HG02588 (cell line): ENCODE data around the gene CDHR1.
"Not testable (repeated sequence)": the region's sequence is repeated elsewhere in the genome, so short reads cannot be mapped to it uniquely, and the experiment has no call there.

Experiments
- ATAC-seq: cut with Tn5 transposase; IDR thresholded peaks from one replicate; pipeline ENCODE4 v1.9.1; 2021; ENCODE audit warnings: mild to moderate bottlenecking, moderate library complexity; ENCODE audit not compliant: unreplicated experiment

The CDHR1 gene

GRCh38 chr10:84172467-84173356 lies 21.6 kb upstream of the CDHR1 start:
- ATAC-seq: peak; percentile 50

GRCh38 chr10:84173501-84173929 lies 20.8 kb upstream of the CDHR1 start, which contains the start of gene GPR15LG:
TSS of gene GPR15LG (plus strand) at chr10:84173801. CDS start at chr10:84173852, 51 bp downstream.
- peak; percentile 38 for ATAC-seq

DNA sequence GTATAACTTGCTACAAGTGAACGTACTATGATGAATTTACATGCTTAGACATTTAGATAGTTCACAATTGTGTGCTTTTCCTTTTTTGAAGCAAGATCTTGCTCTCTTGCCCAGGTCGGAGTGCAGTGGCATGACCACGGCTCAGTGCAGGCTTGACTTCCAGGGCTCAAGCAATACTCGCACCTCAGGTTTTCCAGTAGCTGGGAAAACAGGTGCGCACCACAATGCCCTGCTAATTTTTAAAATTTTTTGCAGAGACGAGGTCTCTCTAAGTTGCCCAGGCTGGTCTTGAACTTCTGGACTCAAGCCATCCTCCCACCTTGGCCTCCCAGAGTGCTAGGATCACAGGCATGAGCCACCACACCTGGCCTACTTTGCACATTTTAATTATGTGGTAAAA lies 18.9 kb upstream of the CDHR1 start:
- no peak for ATAC-seq

GRCh38 chr10:84176351-84176750 lies 18.0 kb upstream of the CDHR1 start:
- no peak for ATAC-seq

DNA sequence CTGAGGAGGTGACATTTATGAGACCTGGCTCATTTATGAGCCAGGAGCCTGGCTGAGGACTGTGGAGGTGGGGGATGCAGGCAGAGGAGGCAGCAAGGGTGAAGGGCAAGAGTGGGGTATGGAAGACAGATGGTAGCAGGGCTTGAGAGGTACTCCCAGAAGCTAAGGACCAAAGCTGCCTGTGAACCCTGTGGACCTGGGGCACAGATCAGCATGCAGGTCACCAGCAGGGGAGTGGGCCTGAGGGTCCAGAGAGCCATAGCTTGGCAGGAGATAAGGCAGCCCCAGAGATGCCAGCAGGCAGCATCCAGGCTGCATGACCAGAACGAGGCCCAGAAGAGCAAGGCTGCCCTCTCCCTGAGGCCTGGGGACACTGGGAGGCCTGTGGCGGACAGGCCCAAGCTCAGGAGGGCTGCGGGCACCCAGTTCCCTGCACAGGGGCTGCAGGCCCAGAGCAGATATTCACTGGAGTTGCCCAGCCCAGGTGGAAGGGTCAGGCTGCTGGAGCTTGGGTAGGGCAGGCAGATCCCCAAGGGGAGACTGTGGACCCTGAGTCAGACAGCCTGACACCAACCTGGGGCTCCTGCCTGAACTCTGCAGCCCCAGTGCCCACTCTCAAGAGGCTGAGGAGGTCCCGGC lies 17.4 kb upstream of the CDHR1 start:
- no peak for ATAC-seq

DNA sequence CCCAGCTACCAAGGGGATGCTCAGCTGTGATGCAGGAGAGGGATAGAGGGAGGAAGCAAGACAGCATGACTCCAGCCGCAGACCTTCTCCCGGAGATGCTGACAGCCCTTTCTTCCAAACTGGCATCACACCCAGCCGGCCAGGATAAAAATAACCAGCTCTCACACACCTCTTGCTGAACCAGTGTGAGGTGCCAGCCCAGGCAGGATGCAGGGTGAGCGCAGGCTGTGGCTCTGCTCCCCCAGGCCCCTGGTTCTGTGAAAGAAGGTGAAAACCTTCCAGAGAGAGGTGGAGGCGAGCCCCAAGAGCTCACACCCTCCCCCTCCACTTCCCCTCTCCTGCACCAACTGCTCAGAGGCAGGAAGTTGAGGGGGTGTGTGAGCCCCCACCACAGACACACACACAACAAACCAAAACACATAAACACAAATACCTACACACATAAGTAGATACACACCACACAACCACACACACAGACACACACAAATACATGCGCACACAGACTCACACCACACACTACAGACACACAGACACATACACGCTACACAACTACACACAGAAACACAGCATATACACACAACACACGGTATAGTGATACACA lies 16.7 kb upstream of the CDHR1 start:
- ATAC-seq: peak; percentile 39

GRCh38 chr10:84178160-84178609 lies 16.2 kb upstream of the CDHR1 start:
- no peak for ATAC-seq

- ATAC-seq: peak; percentile 87
These were observed 15.2 kb upstream of the CDHR1 start for GRCh38 chr10:84179059-84179710.

DNA sequence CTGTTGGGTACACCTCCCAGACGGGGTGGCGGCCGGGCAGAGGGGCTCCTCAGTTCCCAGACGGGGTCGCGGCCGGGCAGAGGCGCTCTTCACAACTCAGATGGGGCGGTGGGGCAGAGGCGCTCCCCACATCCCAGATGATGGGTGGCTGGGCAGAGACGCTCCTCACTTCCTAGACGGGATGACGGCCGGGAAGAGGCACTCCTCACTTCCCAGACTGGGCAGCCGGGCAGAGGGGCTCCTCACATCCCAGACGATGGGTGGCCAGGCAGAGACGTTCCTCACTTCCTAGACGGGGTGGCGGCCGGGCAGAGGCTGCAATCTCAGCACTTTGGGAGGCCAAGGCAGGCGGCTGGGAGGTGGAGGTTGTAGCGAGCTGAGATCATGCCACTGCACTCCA lies 14.0 kb upstream of the CDHR1 start:
- ATAC-seq: not testable (repeated sequence)

DNA sequence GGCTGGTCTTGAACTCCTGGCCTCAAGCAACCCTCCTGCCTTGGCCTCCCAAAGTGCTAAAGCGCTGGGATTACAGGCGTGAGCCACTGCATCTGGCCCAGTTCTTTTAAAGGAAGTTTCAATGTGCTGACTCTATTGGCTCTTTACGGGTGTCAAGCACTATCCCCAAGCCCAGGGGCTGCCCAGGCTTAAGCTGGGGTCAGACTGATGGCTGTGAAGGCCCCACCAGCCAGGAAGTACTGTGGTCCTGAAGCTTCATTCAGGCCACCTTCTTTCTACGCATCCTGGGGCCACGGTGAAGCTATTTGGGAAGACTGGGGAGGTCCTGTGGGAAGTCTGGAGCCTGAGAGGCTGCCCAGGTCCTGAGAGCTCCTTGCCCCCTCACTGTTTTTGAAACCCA lies 12.7 kb upstream of the CDHR1 start:
- no peak for ATAC-seq

DNA sequence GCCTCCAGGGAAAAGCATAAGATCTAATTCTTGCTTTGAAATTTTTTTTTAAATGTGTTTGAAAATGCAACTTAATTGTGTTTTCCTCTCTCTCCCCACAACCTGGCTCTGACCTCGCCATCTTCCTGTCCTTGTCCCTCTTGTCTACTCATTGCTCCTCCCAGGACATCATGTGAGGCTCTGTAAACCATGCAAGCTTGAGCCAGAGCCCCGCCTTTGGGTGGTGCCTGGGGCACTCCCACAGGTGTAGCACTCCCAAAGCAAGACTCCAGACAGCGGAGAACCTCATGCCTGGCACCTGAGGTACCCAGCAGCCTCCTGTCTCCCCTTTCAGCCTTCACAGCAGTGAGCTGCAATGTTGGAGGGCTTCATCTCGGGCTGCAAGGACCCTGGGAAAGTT lies 9.8 kb upstream of the CDHR1 start:
- ATAC-seq: no peak

DNA sequence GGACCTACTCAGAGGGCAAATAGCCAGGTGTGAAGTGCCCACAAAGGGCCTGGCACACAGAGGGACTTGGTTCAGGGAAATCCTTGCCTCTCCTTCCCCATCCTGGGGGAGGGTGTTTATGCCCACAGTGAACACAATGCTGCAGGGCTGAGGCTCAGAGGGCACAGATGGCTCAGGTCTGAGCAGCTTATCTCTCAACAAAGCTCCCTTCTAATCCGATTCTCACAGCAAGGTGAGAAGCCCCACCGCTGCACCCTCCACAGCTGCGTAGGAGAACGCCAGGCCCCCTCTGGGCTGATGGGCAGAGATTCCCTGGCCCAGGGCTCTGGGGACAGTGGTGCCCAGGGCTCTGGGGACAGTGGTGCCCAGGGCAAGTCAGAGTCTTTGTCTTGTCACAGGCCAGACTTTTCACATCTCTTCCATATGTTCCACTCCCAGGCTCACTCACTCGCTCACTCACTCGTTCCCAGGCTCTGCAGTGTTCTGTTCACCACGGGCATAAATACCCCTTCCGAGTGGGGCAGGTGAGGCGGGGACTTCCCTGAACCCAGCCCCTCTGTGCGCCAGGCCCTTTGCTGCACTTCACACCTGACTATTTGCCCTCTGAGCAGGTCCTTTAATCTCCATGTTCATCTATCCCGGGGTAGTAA lies 8.7 kb upstream of the CDHR1 start:
- ATAC-seq: no peak

DNA sequence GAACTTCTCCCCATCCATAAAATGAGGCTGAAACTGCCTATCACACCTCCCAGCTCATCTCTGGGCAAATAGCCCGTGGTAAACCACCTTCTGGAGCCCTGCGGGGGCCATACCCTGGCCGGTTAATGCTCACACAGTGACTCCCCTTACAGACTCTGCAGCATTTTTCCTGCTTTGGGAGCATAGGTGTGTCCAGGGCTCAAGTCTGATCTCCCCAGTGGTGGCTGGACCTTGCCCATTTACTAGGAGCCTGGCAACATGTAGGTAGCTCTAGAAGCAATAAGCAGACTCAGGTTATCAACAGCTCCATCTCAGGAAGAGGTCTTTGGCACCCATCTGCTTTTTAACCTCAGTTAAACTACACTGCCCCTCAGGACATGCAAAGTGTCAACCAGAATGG lies 5.5 kb upstream of the CDHR1 start:
- no peak for ATAC-seq

GRCh38 chr10:84190621-84191020 lies 3.7 kb upstream of the CDHR1 start:
- ATAC-seq: no peak

DNA sequence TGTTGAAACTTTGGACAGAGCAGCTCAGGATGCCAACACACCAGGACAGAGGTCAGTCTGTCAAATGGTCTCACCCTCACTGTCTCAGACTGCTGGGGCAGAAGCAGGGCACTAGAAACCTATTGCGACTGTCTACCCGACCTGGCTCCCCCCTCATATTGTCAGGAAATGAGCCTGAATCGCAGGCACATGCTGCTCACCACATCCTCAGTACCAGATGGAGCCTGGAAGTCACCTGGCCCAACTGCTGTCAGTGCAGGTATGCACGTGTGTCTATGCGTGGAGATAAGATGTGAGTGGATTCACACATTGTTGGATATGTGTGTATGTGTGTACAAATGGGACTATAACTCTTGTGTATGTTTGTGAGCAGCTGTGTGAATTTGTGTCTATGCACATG lies 3.2 kb upstream of the CDHR1 start:
- ATAC-seq: no peak

GRCh38 chr10:84193327-84193726 lies 1.0 kb upstream of the CDHR1 start:
- ATAC-seq: no peak

GRCh38 chr10:84193846-84194423 lies 402 bp upstream of the CDHR1 start:
- no peak for ATAC-seq

DNA sequence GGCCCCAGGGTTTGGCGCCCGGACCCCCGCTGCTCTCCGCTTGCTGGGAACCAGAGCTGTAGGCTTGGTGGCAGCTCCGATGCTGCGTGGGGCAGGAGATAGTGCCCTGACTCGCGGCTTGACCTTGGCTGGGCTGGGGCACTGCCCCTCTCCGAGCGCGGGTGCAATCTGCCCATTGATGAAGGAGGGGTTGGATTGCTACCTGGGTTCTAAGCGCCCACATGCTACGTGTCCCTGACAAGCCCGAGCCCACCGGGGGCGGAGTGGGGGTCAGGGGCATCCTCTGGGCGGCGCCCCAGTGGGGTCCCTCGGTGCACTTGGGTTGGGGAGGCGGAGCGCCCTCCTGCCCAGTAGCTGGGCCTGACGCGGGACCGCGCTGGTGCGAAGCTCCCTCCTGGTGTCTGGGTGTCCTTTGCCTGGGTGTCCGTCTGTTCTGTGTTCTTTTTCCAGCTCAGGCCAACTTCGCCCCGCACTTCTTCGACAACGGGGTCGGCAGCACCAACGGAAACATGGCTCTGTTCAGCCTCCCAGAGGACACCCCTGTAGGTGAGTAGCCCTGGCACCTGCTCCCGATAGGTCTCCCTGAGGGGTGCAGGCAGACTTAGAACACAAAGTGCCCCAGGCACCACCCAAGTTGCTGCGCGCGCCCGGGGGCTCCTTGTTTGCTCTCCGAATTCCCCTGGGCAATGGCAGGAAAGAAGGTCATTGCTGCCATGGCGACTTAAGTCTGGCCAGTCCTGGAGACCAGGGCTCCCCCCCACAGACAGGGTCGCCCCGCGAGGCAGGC lies 900 bp downstream of the CDHR1 start:
- ATAC-seq: no peak

- ATAC-seq: no peak
These were observed 1.7 kb downstream of the CDHR1 start for GRCh38 chr10:84196083-84196482.

DNA sequence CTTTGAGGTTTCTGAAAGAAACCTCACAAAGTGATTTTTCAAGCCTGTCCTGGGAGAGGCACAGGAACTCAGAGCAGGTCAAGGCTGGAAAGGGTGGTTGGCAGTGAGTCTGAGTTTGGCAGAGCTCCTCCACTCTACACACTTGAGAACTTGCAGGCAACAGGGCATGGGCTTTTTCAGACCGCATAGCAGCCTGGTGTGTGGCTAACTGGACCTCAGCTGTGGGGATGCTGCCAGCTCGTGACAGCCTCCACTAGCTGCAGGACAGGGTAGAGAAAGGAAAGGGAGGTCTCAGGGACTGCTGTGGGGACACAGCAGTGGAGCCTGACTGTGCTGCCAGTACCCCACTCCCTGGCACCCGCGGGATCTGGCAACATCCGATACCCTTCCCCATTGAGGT lies 2.6 kb downstream of the CDHR1 start:
- no peak for ATAC-seq
